Spleen (tissue), 7 donors: ENCODE measurements around the gene EIF4B.

Experiments used
- CTCF ChIP-seq, 11 experiments: fragments of 200-600 bp in 7 of 11; fragments of 450-650 bp in 4 of 11; sonication (generic) in 4 of 11; IDR thresholded peaks in 8 of 11; conservative IDR thresholded peaks in 3 of 11; 1 replicate in 7 of 11; 2 replicates in 4 of 11; pipeline versions ENCODE4 v1.4.0 to v1.8.0; 2016 to 2021; ENCODE audit warnings: antibody characterized with exemption in 11 of 11, inconsistent platforms in 4 of 11, mild to moderate bottlenecking in 1 of 11
- POLR2AphosphoS5 ChIP-seq, 3 donors: sonication (generic); formaldehyde crosslinking; IDR thresholded peaks; one replicate each; pipeline ENCODE4 v1.5.1; 2017; ENCODE audit warnings: antibody characterized with exemption in 3 of 3
- donor health status: DM: no; HTN: no; CAD: no; lungs with moderate emphysema.
- donor health status: DM: no; HTN: no; CAD: no.
- donor health status: DM: no; HTN: no; CAD: no.

DNA sequence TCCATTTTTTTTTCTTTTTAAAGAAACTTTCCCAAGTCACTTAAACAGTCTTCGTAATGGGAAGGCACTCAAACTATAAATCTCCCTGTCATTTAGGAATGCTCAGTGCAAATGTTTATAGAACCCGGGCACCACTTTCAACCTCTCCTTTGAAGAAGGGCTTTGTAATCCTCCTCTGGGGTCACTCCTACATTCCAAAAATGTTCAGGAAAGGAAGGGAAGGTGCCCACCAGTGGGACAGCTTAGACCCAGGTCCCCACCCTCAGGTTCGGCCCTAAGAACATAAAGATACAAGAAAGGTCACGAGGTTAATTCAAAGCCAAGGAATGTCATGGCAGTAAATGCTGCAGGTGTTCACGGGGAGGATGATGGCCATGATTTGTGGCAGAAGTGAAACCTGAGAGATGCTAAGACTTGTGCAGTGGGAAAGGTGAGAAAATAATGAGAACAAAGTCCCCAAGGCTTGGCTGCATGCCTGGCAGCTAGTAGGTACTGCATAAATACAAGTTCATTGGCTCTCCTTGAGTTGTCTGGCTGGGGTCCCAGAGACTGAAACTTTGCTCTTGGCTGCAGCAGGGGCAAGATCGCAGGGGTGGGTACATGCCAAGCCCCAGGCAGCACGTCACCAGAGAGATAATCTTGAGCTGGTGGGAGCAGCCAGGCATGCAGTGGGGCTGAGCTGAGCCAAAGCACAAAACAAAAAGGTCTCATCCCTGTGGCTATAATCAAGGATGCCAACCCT is 36.3 kb upstream of the EIF4B start:
- TF ChIP-seq POLR2AphosphoS5 (IDR thresholded peaks at IDR 0.05) (no peak), CTCF (IDR thresholded peaks at IDR 0.05 in 8 of 11, conservative IDR thresholded peaks at IDR 0.05 in 3 of 11) (no peak)
